ENCODE data around the gene AIFM3. TPM values are rescaled to one million over a fixed set of nuclear protein-coding genes. Genes with fewer than 3 reads are reported as not detected.

AIFM3 gene
- total and polyA plus RNA-seq, 2 experiments from 2014 or later: 0.45 to 1.5 TPM

DNA sequence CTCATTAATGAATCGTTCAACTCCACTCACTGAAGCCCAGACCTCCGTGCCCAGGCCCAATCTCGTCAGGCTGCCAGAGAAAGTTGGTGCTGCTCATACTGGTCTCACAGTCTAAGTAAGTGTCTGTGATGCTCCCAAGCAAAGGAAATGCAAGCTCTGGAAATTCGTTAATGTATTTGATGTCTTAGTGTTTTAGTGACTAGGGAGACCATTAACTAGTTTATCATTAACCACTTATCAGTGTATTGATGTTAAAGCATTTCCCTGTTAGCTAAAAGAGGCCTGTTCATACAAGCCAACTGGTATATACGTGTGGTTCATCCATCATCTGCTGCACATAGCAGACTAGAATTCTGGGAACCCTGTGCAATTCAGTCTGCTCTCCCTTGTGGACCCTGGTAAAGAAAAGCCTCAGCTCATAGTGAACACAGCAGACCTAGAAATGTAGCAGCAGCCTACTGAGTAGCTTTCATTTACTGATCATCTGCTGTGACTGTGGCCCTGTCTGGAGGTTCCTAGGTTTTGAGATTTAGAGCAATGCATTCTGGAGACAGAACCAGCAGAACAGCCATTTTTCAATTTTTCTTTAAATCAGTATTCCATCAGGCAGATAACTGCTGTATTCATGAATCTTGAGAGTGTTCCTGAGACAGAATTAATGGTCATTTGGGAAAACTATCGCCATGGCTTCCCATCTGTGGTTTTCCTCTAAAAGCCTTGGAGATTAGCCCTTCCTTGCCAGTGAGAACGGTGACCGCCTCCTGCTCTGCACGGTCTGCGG lies 15.7 kb upstream of the AIFM3 start:
- Histone ChIP-seq H3K9me2 (ENCODE audit: insufficient read depth) (no peaks in the 10 kb centered on the region), H3K27ac (ENCODE audit: low read depth) (no peak overlapping the region), H2AFZ (no peak overlapping the region), H3K27me3 (ENCODE audit: insufficient read depth) (no peaks in the 10 kb centered on the region), H3K4me2 (no peak overlapping the region), H4K20me1 (replicated peaks; ENCODE audit: insufficient read depth) (peaks cover 63% of the 10 kb centered on the region), H3K36me3 (ENCODE audit: insufficient read depth) (peaks cover 21% of the 10 kb centered on the region), H3F3A (replicated peaks; ENCODE audit: low read depth) (peaks cover 11% of the 10 kb centered on the region; the same call in 1 of the 2 replicates), H3K4me1 (ENCODE audit: insufficient read depth) (peaks cover 11% of the 10 kb centered on the region; the same call in 1 of the 2 replicates), H3K79me2 (replicated peaks; ENCODE audit: insufficient read depth) (peaks cover 53% of the 10 kb centered on the region), H3K4me3 (no peak overlapping the region)
- peaks cover 5% of the 10 kb centered on the region for H3K27me3 Mint-ChIP-seq (ENCODE audit: insufficient read depth, low read depth, poor library complexity)
- ATAC-seq: no peak
- TF ChIP-seq, protein P1, sequence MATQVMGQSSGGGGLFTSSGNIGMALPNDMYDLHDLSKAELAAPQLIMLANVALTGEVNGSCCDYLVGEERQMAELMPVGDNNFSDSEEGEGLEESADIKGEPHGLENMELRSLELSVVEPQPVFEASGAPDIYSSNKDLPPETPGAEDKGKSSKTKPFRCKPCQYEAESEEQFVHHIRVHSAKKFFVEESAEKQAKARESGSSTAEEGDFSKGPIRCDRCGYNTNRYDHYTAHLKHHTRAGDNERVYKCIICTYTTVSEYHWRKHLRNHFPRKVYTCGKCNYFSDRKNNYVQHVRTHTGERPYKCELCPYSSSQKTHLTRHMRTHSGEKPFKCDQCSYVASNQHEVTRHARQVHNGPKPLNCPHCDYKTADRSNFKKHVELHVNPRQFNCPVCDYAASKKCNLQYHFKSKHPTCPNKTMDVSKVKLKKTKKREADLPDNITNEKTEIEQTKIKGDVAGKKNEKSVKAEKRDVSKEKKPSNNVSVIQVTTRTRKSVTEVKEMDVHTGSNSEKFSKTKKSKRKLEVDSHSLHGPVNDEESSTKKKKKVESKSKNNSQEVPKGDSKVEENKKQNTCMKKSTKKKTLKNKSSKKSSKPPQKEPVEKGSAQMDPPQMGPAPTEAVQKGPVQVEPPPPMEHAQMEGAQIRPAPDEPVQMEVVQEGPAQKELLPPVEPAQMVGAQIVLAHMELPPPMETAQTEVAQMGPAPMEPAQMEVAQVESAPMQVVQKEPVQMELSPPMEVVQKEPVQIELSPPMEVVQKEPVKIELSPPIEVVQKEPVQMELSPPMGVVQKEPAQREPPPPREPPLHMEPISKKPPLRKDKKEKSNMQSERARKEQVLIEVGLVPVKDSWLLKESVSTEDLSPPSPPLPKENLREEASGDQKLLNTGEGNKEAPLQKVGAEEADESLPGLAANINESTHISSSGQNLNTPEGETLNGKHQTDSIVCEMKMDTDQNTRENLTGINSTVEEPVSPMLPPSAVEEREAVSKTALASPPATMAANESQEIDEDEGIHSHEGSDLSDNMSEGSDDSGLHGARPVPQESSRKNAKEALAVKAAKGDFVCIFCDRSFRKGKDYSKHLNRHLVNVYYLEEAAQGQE (IDR thresholded peaks at IDR 0.05; ENCODE audit: unreplicated experiment): no peak
- TF ChIP-seq NANOG (IDR thresholded peaks at IDR 0.05; ENCODE audit: borderline replicate concordance) (no peak), POLR2AphosphoS5 (IDR thresholded peaks at IDR 0.05; ENCODE audit: low read depth) (no peak), CREB1 (CRISPR knock-in tag; IDR thresholded peaks at IDR 0.05; ENCODE audit: low read depth) (no peak), CTCF (conservative IDR thresholded peaks at IDR 0.05; ENCODE audit: low read depth in 2 of 2) (no peak), ZNF331 (CRISPR knock-in tag; IDR thresholded peaks at IDR 0.05; ENCODE audit: low read depth) (no peak), ETS1 (IDR thresholded peaks at IDR 0.05) (no peak), JUNB (IDR thresholded peaks at IDR 0.05; ENCODE audit: unreplicated experiment) (no peak), EZH2phosphoT487 (IDR thresholded peaks at IDR 0.05; ENCODE audit: unreplicated experiment) (no peak), STAT1 (IDR thresholded peaks at IDR 0.05; ENCODE audit: unreplicated experiment) (no peak), EZH2 (IDR thresholded peaks at IDR 0.05; ENCODE audit: low read depth, unreplicated experiment) (no peak), ZNF114 (CRISPR knock-in tag; IDR thresholded peaks at IDR 0.05) (no peak)
- TF ChIP-seq, protein P2, sequence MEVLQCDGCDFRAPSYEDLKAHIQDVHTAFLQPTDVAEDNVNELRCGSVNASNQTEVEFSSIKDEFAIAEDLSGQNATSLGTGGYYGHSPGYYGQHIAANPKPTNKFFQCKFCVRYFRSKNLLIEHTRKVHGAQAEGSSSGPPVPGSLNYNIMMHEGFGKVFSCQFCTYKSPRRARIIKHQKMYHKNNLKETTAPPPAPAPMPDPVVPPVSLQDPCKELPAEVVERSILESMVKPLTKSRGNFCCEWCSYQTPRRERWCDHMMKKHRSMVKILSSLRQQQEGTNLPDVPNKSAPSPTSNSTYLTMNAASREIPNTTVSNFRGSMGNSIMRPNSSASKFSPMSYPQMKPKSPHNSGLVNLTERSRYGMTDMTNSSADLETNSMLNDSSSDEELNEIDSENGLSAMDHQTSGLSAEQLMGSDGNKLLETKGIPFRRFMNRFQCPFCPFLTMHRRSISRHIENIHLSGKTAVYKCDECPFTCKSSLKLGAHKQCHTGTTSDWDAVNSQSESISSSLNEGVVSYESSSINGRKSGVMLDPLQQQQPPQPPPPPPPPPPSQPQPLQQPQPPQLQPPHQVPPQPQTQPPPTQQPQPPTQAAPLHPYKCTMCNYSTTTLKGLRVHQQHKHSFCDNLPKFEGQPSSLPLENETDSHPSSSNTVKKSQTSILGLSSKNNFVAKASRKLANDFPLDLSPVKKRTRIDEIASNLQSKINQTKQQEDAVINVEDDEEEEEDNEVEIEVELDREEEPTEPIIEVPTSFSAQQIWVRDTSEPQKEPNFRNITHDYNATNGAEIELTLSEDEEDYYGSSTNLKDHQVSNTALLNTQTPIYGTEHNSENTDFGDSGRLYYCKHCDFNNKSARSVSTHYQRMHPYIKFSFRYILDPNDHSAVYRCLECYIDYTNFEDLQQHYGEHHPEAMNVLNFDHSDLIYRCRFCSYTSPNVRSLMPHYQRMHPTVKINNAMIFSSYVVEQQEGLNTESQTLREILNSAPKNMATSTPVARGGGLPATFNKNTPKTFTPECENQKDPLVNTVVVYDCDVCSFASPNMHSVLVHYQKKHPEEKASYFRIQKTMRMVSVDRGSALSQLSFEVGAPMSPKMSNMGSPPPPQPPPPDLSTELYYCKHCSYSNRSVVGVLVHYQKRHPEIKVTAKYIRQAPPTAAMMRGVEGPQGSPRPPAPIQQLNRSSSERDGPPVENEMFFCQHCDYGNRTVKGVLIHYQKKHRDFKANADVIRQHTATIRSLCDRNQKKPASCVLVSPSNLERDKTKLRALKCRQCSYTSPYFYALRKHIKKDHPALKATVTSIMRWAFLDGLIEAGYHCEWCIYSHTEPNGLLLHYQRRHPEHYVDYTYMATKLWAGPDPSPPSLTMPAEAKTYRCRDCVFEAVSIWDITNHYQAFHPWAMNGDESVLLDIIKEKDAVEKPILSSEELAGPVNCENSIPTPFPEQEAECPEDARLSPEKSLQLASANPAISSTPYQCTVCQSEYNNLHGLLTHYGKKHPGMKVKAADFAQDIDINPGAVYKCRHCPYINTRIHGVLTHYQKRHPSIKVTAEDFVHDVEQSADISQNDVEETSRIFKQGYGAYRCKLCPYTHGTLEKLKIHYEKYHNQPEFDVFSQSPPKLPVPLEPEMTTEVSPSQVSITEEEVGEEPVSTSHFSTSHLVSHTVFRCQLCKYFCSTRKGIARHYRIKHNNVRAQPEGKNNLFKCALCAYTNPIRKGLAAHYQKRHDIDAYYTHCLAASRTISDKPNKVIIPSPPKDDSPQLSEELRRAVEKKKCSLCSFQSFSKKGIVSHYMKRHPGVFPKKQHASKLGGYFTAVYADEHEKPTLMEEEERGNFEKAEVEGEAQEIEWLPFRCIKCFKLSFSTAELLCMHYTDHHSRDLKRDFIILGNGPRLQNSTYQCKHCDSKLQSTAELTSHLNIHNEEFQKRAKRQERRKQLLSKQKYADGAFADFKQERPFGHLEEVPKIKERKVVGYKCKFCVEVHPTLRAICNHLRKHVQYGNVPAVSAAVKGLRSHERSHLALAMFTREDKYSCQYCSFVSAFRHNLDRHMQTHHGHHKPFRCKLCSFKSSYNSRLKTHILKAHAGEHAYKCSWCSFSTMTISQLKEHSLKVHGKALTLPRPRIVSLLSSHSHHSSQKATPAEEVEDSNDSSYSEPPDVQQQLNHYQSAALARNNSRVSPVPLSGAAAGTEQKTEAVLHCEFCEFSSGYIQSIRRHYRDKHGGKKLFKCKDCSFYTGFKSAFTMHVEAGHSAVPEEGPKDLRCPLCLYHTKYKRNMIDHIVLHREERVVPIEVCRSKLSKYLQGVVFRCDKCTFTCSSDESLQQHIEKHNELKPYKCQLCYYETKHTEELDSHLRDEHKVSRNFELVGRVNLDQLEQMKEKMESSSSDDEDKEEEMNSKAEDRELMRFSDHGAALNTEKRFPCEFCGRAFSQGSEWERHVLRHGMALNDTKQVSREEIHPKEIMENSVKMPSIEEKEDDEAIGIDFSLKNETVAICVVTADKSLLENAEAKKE (CRISPR knock-in tag; IDR thresholded peaks at IDR 0.05): no peak
- H3K4me3 Mint-ChIP-seq: no peak overlapping the region
- H3K4me1 Mint-ChIP-seq: peaks cover 13% of the 10 kb centered on the region; the same call in 2 of the 3 replicates
- DNase-seq (ENCODE audit: low spot score): no peak
- H3K36me3 Mint-ChIP-seq (ENCODE audit: low read depth): peaks cover 46% of the 10 kb centered on the region
- no peaks in the 10 kb centered on the region for H3K9me3 Mint-ChIP-seq
- H3K27ac Mint-ChIP-seq: no peak overlapping the region
